HG03342 (cell line): ENCODE measurements around the gene FOXD4L4.
"Not testable (repeated sequence)": the region's sequence is repeated elsewhere in the genome, so short reads cannot be mapped to it uniquely, and the experiment has no call there.

Experiments used
- ATAC-seq: cut with Tn5 transposase; IDR thresholded peaks from one replicate; pipeline ENCODE4 v1.9.1; 2021; ENCODE audit warnings: mild to moderate bottlenecking, moderate library complexity; ENCODE audit not compliant: unreplicated experiment

Gene FOXD4L4

DNA sequence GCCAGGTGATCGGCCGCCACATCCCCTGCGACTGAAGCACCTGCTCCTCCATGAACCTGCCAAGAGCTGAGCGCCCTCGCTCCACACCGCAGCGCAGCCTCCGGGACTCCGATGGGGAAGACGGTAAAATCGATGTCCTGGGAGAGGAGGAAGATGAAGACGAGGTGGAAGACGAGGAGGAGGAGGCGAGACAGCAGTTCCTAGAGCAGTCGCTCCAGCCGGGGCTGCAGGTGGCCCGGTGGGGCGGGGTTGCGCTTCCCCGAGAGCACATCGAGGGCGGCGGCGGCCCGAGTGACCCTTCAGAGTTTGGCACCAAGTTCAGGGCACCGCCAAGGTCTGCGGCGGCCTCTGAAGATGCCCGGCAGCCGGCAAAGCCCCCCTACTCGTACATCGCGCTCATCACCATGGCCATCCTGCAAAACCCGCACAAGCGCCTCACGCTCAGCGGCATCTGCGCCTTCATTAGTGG is at the start of gene FOXD4L4:
Gene FOXD4L4, plus strand, starts transcription at position 51 of the 469 bp plus-strand sequence. Its CDS starts 0 bp downstream, at position 51.
- ATAC-seq = not testable (repeated sequence)

DNA sequence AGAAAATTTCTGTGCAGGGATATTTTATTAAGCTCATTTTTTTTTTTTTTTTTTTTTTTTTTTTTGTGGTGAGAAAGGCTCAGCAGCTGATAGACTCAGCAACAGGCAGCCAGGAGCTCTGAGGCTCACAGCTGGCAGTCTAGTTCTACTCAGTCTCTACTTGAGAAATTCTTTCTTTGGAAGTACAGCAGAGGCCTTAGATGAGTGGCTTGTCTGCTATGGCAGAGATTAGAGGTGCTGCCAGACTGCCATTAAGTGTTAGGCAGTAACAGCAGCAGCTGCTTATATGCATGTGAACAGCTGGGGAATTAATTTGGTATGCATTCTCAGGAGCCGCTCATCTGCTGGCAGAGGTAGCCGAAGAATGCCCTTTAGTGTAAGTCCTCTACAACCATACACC is 33.4 kb upstream of the FOXD4L4 start:
- ATAC-seq = not testable (repeated sequence)

DNA sequence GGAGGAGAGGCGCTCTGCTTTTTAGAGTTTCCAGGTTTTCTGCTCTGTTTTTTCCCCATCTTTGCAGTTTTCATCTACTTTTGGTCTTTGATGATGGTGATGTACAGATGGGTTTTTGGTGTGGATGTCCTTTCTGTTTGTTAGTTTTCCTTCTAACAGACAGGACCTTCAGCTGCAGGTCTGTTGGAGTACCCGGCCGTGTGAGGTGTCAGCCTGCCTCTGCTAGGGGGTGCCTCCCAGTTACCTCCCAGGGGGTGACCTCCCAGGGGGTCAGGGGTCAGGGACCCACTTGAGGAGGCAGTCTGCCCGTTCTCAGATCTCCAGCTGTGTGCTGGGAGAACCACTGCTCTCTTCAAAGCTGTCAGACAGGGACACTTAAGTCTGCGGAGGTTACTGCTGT is 22.5 kb upstream of the FOXD4L4 start:
- not testable (repeated sequence) for ATAC-seq

DNA sequence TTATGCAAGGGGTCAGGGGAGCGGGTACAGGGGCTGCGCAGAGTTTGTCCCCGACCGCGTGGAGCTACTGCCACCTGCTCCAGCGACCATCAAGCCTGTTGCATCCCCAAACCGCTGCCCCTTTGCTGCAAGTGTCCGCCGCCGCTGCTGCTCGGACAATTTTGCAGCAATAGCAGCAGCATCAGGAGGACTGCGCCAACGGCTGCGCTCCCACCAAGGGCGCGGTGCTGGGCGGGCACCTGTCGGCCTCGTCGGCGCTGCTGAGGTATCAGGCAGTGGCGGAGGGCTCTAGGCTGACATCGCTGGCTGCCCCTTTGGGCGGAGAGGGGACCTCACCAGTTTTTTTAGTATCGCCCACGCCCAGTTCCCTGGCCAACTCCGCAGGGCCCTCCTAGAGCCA is 1.2 kb downstream of the FOXD4L4 start:
- not testable (repeated sequence) for ATAC-seq
